Ovary (tissue), 9 donors: ENCODE results near the gene SLC18A3. TPM values are rescaled to one million over a fixed set of nuclear protein-coding genes. Genes with fewer than 3 reads are reported as not detected.

Source experiments
- DNase-seq, 5 donors: peaks; one replicate each; pipeline ENCODE4 v3.0.0-alpha.2; 2019 to 2020
- H3K27ac ChIP-seq, 2 donors: fragments of 200-600 bp; one replicate each; pipeline versions ENCODE4 v1.5.1 to v1.8.0; 2019 to 2022
- H3K27me3 ChIP-seq: fragments of 200-600 bp; one replicate; pipeline ENCODE4 v1.8.0; 2022
- H3K36me3 ChIP-seq: fragments of 200-600 bp; sonication (generic); one replicate; pipeline ENCODE4 v1.5.1; 2019
- H3K4me1 ChIP-seq: one replicate; pipeline ENCODE4 v1.8.1; 2013; ENCODE audit warnings: mild to moderate bottlenecking, moderate library complexity; ENCODE audit not compliant: insufficient read depth
- H3K4me3 ChIP-seq: fragments of 200-600 bp; sonication (generic); one replicate; pipeline ENCODE4 v1.5.1; 2017
- H3K9me3 ChIP-seq, 2 donors: fragments of 200-600 bp in 1 of 2; sonication (generic) in 1 of 2; one replicate each; pipeline versions ENCODE4 v1.5.1 to v1.8.1; 2013 to 2019; ENCODE audit warnings: mild to moderate bottlenecking in 1 of 2, moderate library complexity in 1 of 2
- CTCF ChIP-seq, 3 donors: fragments of 450-650 bp in 2 of 3; fragments of 200-600 bp in 1 of 3; IDR thresholded peaks; one replicate each; pipeline versions ENCODE4 v1.5.1 to v1.8.0; 2016 to 2022; ENCODE audit warnings: antibody characterized with exemption in 3 of 3, mild to moderate bottlenecking in 1 of 3
- EP300 ChIP-seq: sonication (generic); formaldehyde crosslinking; IDR thresholded peaks from one replicate; pipeline ENCODE4 v1.6.1; 2017; ENCODE audit warnings: antibody characterized with exemption
- POLR2A ChIP-seq: fragments of 450-650 bp; IDR thresholded peaks from one replicate; pipeline ENCODE4 v1.6.1; 2017; ENCODE audit warnings: antibody characterized with exemption, mild to moderate bottlenecking, moderate library complexity
- WGBS, 3 donors: extraction: QIAGEN DNeasy Blood & Tissue Kit in 1 of 3; methylation state at CpG; one replicate each; pipeline versions ENCODE4 v1.1.5 to v1.1.7; 2013 to 2017; 5-methylcytosine and 5-hydroxymethylcytosine counted together
- intact Hi-C, 4 donors: fragments of 100-400 bp; cut with DNase I; formaldehyde crosslinking; loops; one replicate each; pipeline versions ENCODE4 v1.11.0 to v1.15.1; 2022 to 2023
- polyA plus RNA-seq, 2 donors: library from polyadenylated mRNA; stranded (reverse); fragments of 200-250 nt in 1 of 2; fragments of 350-450 nt in 1 of 2; fragmentation: Illumina TruSeq in 1 of 2; extraction: RNeasy Lipid Tissue Mini Kit (QIAGEN cat#74804) in 1 of 2; gene quantifications; one replicate each; pipeline ENCODE4 v1.2.3, GENCODE V29; 2013 to 2014
- total RNA-seq, 7 donors: library from RNA; depleted of rRNA in 2 of 7; stranded (reverse); fragments of >200 nt in 2 of 7; fragmentation: NEBNext Ultra II Directional in 3 of 7; extraction: Animal tissue kit (Norgen Biotek cat#: 25700) in 3 of 7; gene quantifications; one replicate each; pipeline versions ENCODE4 v1.1.0 to v1.2.4, GENCODE V29; 2016 to 2023
- donor health status: DM: no; HTN: no; CAD: no; lungs with moderate emphysema.
- donor health status: DM: no; HTN: no; CAD: no.
- donor health status: Bipolar disorder and iron deficiency.
- donor health status: DM: yes; HTN: yes; CAD: no.
- donor health status: DM: no; HTN: no; CAD: no.
- donor health status: DM: yes; HTN: yes; CAD: no.

Gene SLC18A3
- total and polyA plus RNA-seq, 9 donors: not detected

GRCh38 chr10:49595003-49595712, 15.0 kb upstream of the SLC18A3 start:
- intact Hi-C loops: no loop called here
- Histone ChIP-seq H3K36me3 (no peaks in the 10 kb centered on the region), H3K27me3 (no peaks in the 10 kb centered on the region), H3K9me3 (no peaks in the 10 kb centered on the region), H3K27ac (no peak overlapping the region), H3K4me3 (no peak overlapping the region), H3K4me1 (no peaks in the 10 kb centered on the region)
- WGBS, 3 donors: 47 to 61% (median 47%) methylated on average over 10 of the region's 10 CpGs
- TF ChIP-seq CTCF (IDR thresholded peaks at IDR 0.05) (no peak), POLR2A (no peak), EP300 (no peak)
- no peak for DNase-seq

GRCh38 chr10:49595713-49596492, 14.2 kb upstream of the SLC18A3 start:
- 69 to 73% (median 73%) methylated on average over 13 of the region's 13 CpGs for WGBS, 3 donors
- DNase-seq: no peak
- Histone ChIP-seq H3K9me3 (no peaks in the 10 kb centered on the region), H3K27me3 (no peaks in the 10 kb centered on the region), H3K27ac (no peak overlapping the region), H3K4me1 (no peaks in the 10 kb centered on the region), H3K4me3 (no peak overlapping the region), H3K36me3 (no peaks in the 10 kb centered on the region)
- intact Hi-C loops: no loop called here
- TF ChIP-seq CTCF (IDR thresholded peaks at IDR 0.05): no peak
- no peak for TF ChIP-seq EP300
- no peak for TF ChIP-seq POLR2A

- no peaks in the 10 kb centered on the region for H3K9me3 ChIP-seq
- DNase-seq: no peak
- no peak overlapping the region for H3K27ac ChIP-seq
- WGBS, 3 donors: 41 to 50% (median 44%) methylated on average over 3 of the region's 3 CpGs
- H3K4me3 ChIP-seq: no peak overlapping the region
- TF ChIP-seq CTCF (IDR thresholded peaks at IDR 0.05) (no peak), EP300 (no peak), POLR2A (no peak)
- H3K27me3 ChIP-seq: no peaks in the 10 kb centered on the region
- intact Hi-C loops: no loop called here
- no peaks in the 10 kb centered on the region for H3K36me3 ChIP-seq
- no peaks in the 10 kb centered on the region for H3K4me1 ChIP-seq
These were observed 13.7 kb upstream of the SLC18A3 start for GRCh38 chr10:49596493-49596809.

GRCh38 chr10:49596836-49597235, 13.3 kb upstream of the SLC18A3 start:
- no peak overlapping the region for H3K4me3 ChIP-seq
- intact Hi-C loops: no loop called here
- 58 to 67% (median 60%) methylated on average over 3 of the region's 3 CpGs for WGBS, 3 donors
- H3K9me3 ChIP-seq: no peaks in the 10 kb centered on the region
- no peaks in the 10 kb centered on the region for H3K4me1 ChIP-seq
- no peaks in the 10 kb centered on the region for H3K36me3 ChIP-seq
- no peak for DNase-seq
- TF ChIP-seq CTCF (IDR thresholded peaks at IDR 0.05): no peak
- TF ChIP-seq EP300: no peak
- no peak for TF ChIP-seq POLR2A
- no peaks in the 10 kb centered on the region for H3K27me3 ChIP-seq
- H3K27ac ChIP-seq: no peak overlapping the region
